GM12873 (cell line): ENCODE data around the gene GRM8.

Source experiments
- TF ChIP-seq, protein P1 (sequence below): IDR thresholded peaks from 2 replicates; pipeline ENCODE4 v1.5.1; 2012; ENCODE audit warnings: low read depth, mild to moderate bottlenecking, moderate library complexity, low read length, control low read depth; ENCODE audit not compliant: insufficient read depth; ENCODE audit errors: missing control alignments

Gene GRM8

DNA sequence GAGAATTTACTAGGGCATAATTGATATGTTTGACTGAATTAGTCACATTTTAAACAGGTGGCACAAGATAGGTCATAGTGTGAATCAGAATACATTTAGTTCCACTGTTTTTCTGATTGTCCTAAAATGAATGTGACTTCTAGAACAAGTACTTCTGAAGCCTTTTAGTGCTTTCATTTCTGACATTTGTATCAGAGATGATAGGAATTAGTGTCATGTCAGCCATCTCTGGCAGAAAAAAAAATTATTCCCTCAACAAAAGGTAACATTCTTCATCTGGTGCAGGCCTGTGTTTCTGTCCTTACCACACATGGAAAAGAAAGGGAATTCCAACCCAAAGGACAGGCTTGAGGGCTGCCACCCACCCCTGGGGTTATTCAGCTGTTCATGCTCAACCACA is 21.3 kb downstream of the GRM8 start:
- TF ChIP-seq, protein P1, sequence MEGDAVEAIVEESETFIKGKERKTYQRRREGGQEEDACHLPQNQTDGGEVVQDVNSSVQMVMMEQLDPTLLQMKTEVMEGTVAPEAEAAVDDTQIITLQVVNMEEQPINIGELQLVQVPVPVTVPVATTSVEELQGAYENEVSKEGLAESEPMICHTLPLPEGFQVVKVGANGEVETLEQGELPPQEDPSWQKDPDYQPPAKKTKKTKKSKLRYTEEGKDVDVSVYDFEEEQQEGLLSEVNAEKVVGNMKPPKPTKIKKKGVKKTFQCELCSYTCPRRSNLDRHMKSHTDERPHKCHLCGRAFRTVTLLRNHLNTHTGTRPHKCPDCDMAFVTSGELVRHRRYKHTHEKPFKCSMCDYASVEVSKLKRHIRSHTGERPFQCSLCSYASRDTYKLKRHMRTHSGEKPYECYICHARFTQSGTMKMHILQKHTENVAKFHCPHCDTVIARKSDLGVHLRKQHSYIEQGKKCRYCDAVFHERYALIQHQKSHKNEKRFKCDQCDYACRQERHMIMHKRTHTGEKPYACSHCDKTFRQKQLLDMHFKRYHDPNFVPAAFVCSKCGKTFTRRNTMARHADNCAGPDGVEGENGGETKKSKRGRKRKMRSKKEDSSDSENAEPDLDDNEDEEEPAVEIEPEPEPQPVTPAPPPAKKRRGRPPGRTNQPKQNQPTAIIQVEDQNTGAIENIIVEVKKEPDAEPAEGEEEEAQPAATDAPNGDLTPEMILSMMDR = no peak

GRCh38 chr7:127230192-127230925 is 22.4 kb downstream of the GRM8 start:
- TF ChIP-seq, protein P1 = no peak

- TF ChIP-seq, protein P1 = no peak
Measured at GRCh38 chr7:127226685-127227374, 25.9 kb downstream of the GRM8 start.

DNA sequence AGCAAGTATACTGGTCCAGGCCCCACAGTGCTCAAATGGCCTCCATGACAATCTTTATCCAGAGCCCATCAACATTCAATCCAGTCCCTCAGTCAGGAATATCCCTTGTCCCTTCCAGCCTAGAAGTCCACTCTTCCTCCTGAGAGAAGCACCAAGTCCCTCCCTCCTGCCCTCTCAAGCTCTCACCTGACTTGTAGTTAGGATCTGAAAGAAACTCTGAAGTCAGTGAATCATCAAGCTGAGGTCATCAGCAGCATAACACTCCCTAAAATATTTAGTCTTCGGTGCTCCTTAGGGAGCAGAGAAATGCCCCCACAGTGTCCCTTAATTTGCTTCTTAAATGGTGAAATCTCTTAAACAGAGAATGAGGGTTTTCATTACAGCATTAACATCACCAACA is 31.0 kb downstream of the GRM8 start:
- TF ChIP-seq, protein P1 = no peak

GRCh38 chr7:127214956-127215718 is 37.6 kb downstream of the GRM8 start:
- TF ChIP-seq, protein P1 = no peak

- TF ChIP-seq, protein P1 = no peak
Measured at GRCh38 chr7:127209886-127210285, 42.9 kb downstream of the GRM8 start.

- TF ChIP-seq, protein P1 = no peak
Measured at GRCh38 chr7:127208860-127209259, 43.9 kb downstream of the GRM8 start.
